Trophoblast cell (in vitro differentiated cells and primary cell): ENCODE results near the gene SAMD11.
"Not testable (repeated sequence)": the region's sequence is repeated elsewhere in the genome, so short reads cannot be mapped to it uniquely, and the experiment has no call there.

Experiments used
- DNase-seq, 2 donors: peaks; one replicate each; pipeline ENCODE4 v3.0.0-alpha.2; 2016
- H2AFZ ChIP-seq: 2 replicates; pipeline ENCODE4 v1.6.1; 2013; ENCODE audit warnings: low read length, moderate library complexity, mild to moderate bottlenecking; ENCODE audit not compliant: insufficient read depth, poor library complexity
- H2AK5ac ChIP-seq: 2 replicates; pipeline ENCODE4 v1.6.1; 2013; ENCODE audit warnings: mild to moderate bottlenecking, low read length
- H2BK120ac ChIP-seq: 2 replicates; pipeline ENCODE4 v1.6.1; 2013; ENCODE audit warnings: low read length, mild to moderate bottlenecking, moderate library complexity; ENCODE audit not compliant: insufficient read depth, poor library complexity
- H2BK12ac ChIP-seq: 2 replicates; pipeline ENCODE4 v1.6.1; 2013; ENCODE audit warnings: mild to moderate bottlenecking, low read length, moderate library complexity
- H2BK5ac ChIP-seq: 2 replicates; pipeline ENCODE4 v1.6.1; 2013; ENCODE audit warnings: low read length, low read depth, moderate library complexity, mild to moderate bottlenecking; ENCODE audit not compliant: poor library complexity
- H3K14ac ChIP-seq: 2 replicates; pipeline ENCODE4 v1.6.1; 2013; ENCODE audit warnings: mild to moderate bottlenecking, low read length
- H3K18ac ChIP-seq: 2 replicates; pipeline ENCODE4 v1.6.1; 2013; ENCODE audit warnings: mild to moderate bottlenecking, low read length
- H3K23ac ChIP-seq: 2 replicates; pipeline ENCODE4 v1.6.1; 2013; ENCODE audit warnings: low read length
- H3K27ac ChIP-seq: 2 replicates; pipeline ENCODE4 v1.5.1; 2013; ENCODE audit warnings: low read depth, mild to moderate bottlenecking, inconsistent platforms, low read length, moderate library complexity
- H3K27me3 ChIP-seq: 2 replicates; pipeline ENCODE4 v1.6.1; 2013; ENCODE audit warnings: inconsistent platforms, mild to moderate bottlenecking, low read length, moderate library complexity; ENCODE audit not compliant: insufficient read depth
- H3K36me3 ChIP-seq, 2 experiments: 1 replicate in 1 of 2; 2 replicates in 1 of 2; pipeline ENCODE4 v1.6.1; 2013; ENCODE audit warnings: low read length in 2 of 2, mild to moderate bottlenecking in 2 of 2, moderate library complexity in 1 of 2; ENCODE audit not compliant: insufficient read depth in 2 of 2, control insufficient read depth in 1 of 2
- H3K4ac ChIP-seq: 2 replicates; pipeline ENCODE4 v1.6.1; 2013; ENCODE audit warnings: low read depth, mild to moderate bottlenecking, low read length, moderate library complexity
- H3K4me1 ChIP-seq, 2 experiments: 1 replicate in 1 of 2; 2 replicates in 1 of 2; pipeline ENCODE4 v1.6.1; 2013; ENCODE audit warnings: low read length in 2 of 2, mild to moderate bottlenecking in 2 of 2, moderate library complexity in 1 of 2; ENCODE audit not compliant: insufficient read depth in 2 of 2, control insufficient read depth in 1 of 2
- H3K4me2 ChIP-seq: 2 replicates; pipeline ENCODE4 v1.6.1; 2013; ENCODE audit warnings: inconsistent platforms, mild to moderate bottlenecking, low read length, moderate library complexity
- H3K4me3 ChIP-seq: 2 replicates; pipeline ENCODE4 v1.5.1; 2013; ENCODE audit warnings: mild to moderate bottlenecking, low read depth, low read length, inconsistent platforms
- H3K79me1 ChIP-seq: one replicate; pipeline ENCODE4 v1.6.1; 2013; ENCODE audit warnings: low read length
- H3K79me2 ChIP-seq: 2 replicates; pipeline ENCODE4 v1.6.1; 2013; ENCODE audit warnings: low read length, mild to moderate bottlenecking; ENCODE audit not compliant: control insufficient read depth, insufficient read depth, poor library complexity
- H3K9ac ChIP-seq: 2 replicates; pipeline ENCODE4 v1.6.1; 2013; ENCODE audit warnings: mild to moderate bottlenecking, low read length
- H3K9me3 ChIP-seq: 2 replicates; pipeline ENCODE4 v1.6.1; 2013; ENCODE audit warnings: low read depth, mild to moderate bottlenecking, control low read depth, inconsistent platforms, low read length; ENCODE audit not compliant: insufficient read depth
- H4K12ac ChIP-seq: 2 replicates; pipeline ENCODE4 v1.6.1; 2013; ENCODE audit warnings: low read depth, mild to moderate bottlenecking, low read length, moderate library complexity
- H4K8ac ChIP-seq: 2 replicates; pipeline ENCODE4 v1.6.1; 2013; ENCODE audit warnings: low read depth, mild to moderate bottlenecking, low read length, moderate library complexity
- H4K91ac ChIP-seq: one replicate; pipeline ENCODE4 v1.6.1; 2013; ENCODE audit warnings: low read depth, mild to moderate bottlenecking, low read length, moderate library complexity
- WGBS: extraction: QIAGEN DNeasy Blood & Tissue Kit; methylation state at CpG from one replicate; pipeline ENCODE4 v1.1.7; 2013; ENCODE audit warnings: missing lambda C conversion rate; ENCODE audit not compliant: insufficient read length, insufficient coverage; ENCODE audit errors: extremely low coverage; 5-methylcytosine and 5-hydroxymethylcytosine counted together

The SAMD11 gene

DNA sequence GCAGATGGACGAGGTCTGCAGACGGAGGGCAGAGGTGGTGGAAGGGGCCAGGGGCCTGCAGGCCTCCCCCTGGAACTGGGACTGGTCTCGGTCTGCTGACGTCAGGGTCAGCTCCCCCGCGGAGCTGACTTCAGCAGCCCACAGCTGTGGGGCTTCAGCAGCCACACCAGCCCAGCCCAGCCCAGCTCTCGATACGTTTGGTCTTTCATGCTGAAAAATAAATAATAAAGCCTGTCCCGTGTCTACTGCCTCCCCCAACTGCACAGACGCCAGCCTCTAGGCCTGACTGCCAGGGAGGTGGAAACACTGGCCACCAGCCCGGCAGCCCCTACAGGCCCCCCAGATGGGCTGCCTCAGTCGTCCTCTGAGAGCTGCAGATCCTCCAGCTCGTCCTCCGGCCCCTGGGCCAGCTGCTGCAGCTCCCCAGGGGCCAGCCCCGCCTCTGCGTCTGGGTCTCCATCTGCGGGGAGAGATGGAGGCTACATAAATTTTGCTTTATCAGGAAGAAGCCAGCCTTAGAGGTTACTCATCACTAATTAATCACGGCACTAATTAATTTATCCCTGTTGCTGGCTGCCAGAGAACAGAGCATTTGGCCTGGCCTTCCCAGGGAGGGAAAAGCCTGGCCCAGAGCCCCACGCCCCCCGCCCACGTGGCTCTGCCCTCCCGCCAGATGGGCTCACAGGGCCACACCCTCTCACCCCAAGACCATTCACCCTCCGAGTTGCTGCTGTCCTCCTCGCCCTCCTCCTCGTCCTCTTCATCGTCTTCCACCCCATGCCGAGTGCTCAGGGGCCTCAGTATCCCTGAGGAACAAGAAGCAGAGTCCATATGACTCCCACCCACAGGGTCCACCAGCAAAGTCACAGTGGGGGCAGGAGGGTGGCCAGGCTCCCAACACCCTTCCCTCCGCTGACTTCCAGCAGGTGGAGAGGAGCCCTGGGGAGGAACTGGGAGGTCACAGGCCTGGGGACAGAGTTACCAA lies 20.9 kb downstream of the SAMD11 start:
- no CpG with 5 or more reads among the region's 28 CpGs for WGBS

DNA sequence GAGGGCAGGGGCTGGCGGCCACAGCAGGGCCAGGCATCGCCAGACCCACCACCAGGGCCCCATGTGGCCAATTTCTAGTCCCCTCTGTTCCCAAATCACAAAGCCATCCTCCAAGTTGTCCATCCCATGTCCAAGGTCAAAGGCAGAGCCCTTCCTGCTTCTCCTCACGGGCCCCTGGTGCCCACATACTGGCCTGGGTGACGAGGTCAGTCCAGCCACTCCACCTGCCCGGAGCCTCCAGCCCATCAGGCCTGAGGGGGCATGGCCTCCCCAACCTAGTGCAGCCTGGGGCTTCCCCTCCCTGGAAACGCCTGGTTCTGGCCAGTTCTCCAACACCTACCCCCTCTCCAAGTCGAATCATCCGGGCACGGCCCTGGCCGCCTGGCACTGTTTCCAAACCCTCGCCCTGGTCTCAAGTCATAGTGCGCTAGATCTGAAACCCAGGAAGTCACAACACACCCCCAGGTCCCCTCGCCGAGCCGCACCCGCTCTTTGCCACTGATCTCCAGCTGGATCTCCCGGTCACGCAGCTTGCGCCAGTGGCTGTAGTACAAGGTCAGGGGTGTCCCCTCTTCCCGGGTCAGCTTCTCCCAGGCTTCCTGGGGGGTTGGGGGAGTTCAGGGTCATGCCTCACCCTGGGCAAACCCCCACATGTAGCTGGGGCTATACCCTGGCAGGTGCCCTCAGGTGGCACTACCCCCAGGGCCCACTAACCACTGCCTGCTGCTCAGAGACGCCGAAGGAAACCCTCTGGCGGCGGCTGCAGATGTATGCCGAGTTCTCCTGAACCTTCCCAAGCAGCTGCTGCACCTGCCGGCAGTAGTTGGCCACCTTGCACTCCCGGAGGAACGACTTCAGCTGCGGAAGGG lies 22.2 kb downstream of the SAMD11 start:
- no peak for DNase-seq
- no peak overlapping the region for H3K23ac ChIP-seq

More for the DNA sequence above, 20.9 kb downstream of the SAMD11 start:
- Histone ChIP-seq H4K12ac (no peak overlapping the region), H2AK5ac (no peak overlapping the region), H3K23ac (no peak overlapping the region), H4K91ac (no peak overlapping the region), H2BK12ac (no peak overlapping the region), H3K36me3 (peaks cover 50 to 56% of the 10 kb centered on the region in 2 experiments), H3K4me2 (no peak overlapping the region), H3K4me1 (peaks cover 27% of the 10 kb centered on the region in 2 experiments), H3K4ac (no peak overlapping the region), H3K79me2 (peaks cover 4% of the 10 kb centered on the region), H2AFZ (no peak overlapping the region), H3K79me1 (peaks cover 22% of the 10 kb centered on the region), H3K9me3 (no peaks in the 10 kb centered on the region), H3K4me3 (no peak overlapping the region), H3K18ac (no peak overlapping the region), H2BK120ac (no peak overlapping the region), H3K27ac (no peak overlapping the region), H2BK5ac (no peak overlapping the region), H3K27me3 (peaks cover 2% of the 10 kb centered on the region), H3K9ac (no peak overlapping the region), H3K14ac (no peak overlapping the region), H4K8ac (no peak overlapping the region)
- no peak for DNase-seq

DNA sequence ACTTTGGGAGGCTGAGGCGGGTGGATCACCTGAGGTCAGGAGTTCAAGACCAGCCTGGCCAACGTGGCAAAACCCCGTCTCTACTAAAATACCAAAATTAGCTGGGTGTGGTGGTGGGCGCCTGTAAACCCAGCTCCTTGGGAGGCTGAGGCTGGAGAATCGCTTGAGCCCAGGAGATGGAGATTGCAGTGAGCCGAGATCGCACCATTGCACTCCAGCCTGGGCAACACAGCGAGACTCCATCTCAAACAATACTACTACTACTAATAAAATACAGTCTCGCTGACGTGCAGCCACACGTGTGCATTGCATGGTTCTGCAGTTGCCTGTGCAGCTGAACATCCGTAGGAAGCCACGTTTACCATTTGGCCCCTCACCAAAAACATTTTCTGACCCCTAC lies 23.1 kb downstream of the SAMD11 start:
- not testable (repeated sequence) for H2BK5ac ChIP-seq, H3K4me2 ChIP-seq, H3K9me3 ChIP-seq, H3K27me3 ChIP-seq, H2AFZ ChIP-seq, H3K79me2 ChIP-seq, H3K4me3 ChIP-seq, H3K79me1 ChIP-seq, H3K4ac ChIP-seq, H4K8ac ChIP-seq, H3K14ac ChIP-seq, DNase-seq, H2AK5ac ChIP-seq, H3K9ac ChIP-seq, H4K12ac ChIP-seq, H2BK120ac ChIP-seq, H2BK12ac ChIP-seq, H4K91ac ChIP-seq, H3K27ac ChIP-seq, H3K23ac ChIP-seq, H3K18ac ChIP-seq
- Histone ChIP-seq H3K4me1 (peaks cover 11 to 12% of the 10 kb centered on the region in 2 experiments), H3K36me3 (peaks cover 72 to 77% of the 10 kb centered on the region in 2 experiments)
- WGBS, result no CpG with 5 or more reads among the region's 13 CpGs

More for the DNA sequence above, 22.2 kb downstream of the SAMD11 start:
- no CpG with 5 or more reads among the region's 29 CpGs for WGBS
- no peak overlapping the region for H3K4ac ChIP-seq
- H2BK120ac ChIP-seq, result no peak overlapping the region
- no peak overlapping the region for H3K18ac ChIP-seq
- H2BK5ac ChIP-seq, result no peak overlapping the region
- H3K4me1 ChIP-seq, result peaks cover 16 to 18% of the 10 kb centered on the region in 2 experiments
- H3K9me3 ChIP-seq, result peaks cover 6% of the 10 kb centered on the region
- no peak overlapping the region for H4K91ac ChIP-seq
- no peaks in the 10 kb centered on the region for H3K27me3 ChIP-seq
- peaks cover 13% of the 10 kb centered on the region for H3K79me1 ChIP-seq
- no peak overlapping the region for H3K27ac ChIP-seq
- H2AK5ac ChIP-seq, result no peak overlapping the region
- H4K12ac ChIP-seq, result no peak overlapping the region
- H3K4me2 ChIP-seq, result no peak overlapping the region
- no peak overlapping the region for H2AFZ ChIP-seq
- H3K4me3 ChIP-seq, result no peak overlapping the region
- H3K36me3 ChIP-seq, result peaks cover 63 to 69% of the 10 kb centered on the region in 2 experiments
- no peaks in the 10 kb centered on the region for H3K79me2 ChIP-seq
- H3K9ac ChIP-seq, result no peak overlapping the region
- H2BK12ac ChIP-seq, result no peak overlapping the region
- H3K14ac ChIP-seq, result no peak overlapping the region
- H4K8ac ChIP-seq, result no peak overlapping the region

DNA sequence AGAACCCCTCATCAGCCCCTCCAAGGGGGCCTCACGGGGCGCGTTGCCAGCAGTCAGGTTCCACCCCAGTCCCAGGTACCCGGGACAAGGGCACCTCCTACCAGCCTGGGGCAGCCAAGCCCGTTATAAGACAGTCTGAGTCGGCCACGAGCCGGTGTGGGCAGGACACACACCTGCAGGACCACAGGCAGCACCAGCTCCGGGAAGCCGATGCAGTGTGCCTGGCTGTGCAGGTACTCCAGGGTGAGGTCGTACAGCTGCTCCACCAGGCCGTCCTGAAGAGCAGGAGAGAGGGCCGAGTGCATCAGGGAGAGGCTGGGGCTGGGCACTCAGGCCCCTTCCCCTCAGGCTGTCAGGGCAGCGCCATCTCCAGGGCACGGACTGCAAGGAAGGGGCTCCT lies 24.2 kb downstream of the SAMD11 start:
- H3K4ac ChIP-seq, result no peak overlapping the region
- no peak overlapping the region for H2AK5ac ChIP-seq
- no peak overlapping the region for H4K8ac ChIP-seq
- no peak overlapping the region for H4K12ac ChIP-seq
- H3K79me1 ChIP-seq, result no peaks in the 10 kb centered on the region
- peaks cover 2 to 3% of the 10 kb centered on the region in 2 experiments for H3K4me1 ChIP-seq
- no peak overlapping the region for H3K27ac ChIP-seq
- no peak overlapping the region for H2BK5ac ChIP-seq
- no peaks in the 10 kb centered on the region for H3K79me2 ChIP-seq
- DNase-seq, result no peak
- no peak overlapping the region for H2BK12ac ChIP-seq
- no peak overlapping the region for H3K9ac ChIP-seq
- H3K4me2 ChIP-seq, result no peak overlapping the region
- H3K4me3 ChIP-seq, result no peak overlapping the region
- H3K18ac ChIP-seq, result no peak overlapping the region
- no peak overlapping the region for H2AFZ ChIP-seq
- no peak overlapping the region for H3K23ac ChIP-seq
- H3K36me3 ChIP-seq, result peaks cover 83 to 89% of the 10 kb centered on the region in 2 experiments
- H3K27me3 ChIP-seq, result no peaks in the 10 kb centered on the region
- no peak overlapping the region for H2BK120ac ChIP-seq
- no CpG with 5 or more reads among the region's 15 CpGs for WGBS
- no peak overlapping the region for H4K91ac ChIP-seq
- peaks cover 6% of the 10 kb centered on the region for H3K9me3 ChIP-seq
- H3K14ac ChIP-seq, result no peak overlapping the region
